PC-9 (cell line): Measurements from ENCODE around the gene SLC16A2.

ENCODE experiments used
- EZH2 ChIP-seq: fragments of 200-600 bp; sonication (generic); IDR thresholded peaks from 2 replicates; pipeline ENCODE4 v1.8.0; 2017; ENCODE audit warnings: antibody characterized with exemption, low read depth
- TF ChIP-seq, protein P1 (sequence below): fragments of 200-600 bp; sonication (generic); conservative IDR thresholded peaks from 2 replicates; pipeline ENCODE4 v1.6.1; 2017; ENCODE audit warnings: mixed run types, antibody characterized with exemption, mild to moderate bottlenecking, moderate library complexity

DNA sequence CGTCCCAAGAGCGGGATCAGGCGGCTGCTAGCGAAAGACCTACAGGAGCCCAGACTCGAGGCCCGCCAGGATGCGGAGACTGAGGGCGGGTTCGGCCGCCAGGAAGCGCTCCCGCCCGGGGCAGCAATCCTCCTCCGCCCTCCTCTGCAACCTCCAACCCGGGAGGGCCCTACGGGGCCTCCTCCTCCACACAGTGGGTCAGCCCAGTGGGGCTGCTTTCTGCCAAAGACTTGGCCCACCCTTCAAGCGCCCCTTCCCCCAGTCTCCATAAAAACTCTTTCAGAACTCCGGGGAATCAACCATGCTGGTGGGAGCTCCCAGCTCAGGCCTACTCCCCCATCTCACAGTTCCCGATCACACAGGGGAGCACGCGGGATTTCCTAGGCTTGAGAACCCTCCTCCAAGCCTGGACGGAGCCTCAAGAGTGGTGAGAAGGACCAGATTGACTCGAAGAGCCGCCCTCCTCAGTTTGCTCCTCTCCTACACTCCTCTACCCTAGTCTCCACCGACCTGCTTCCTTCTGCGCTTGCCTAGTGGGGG, 115.6 kb downstream of the SLC16A2 start:
- TF ChIP-seq, protein P1, sequence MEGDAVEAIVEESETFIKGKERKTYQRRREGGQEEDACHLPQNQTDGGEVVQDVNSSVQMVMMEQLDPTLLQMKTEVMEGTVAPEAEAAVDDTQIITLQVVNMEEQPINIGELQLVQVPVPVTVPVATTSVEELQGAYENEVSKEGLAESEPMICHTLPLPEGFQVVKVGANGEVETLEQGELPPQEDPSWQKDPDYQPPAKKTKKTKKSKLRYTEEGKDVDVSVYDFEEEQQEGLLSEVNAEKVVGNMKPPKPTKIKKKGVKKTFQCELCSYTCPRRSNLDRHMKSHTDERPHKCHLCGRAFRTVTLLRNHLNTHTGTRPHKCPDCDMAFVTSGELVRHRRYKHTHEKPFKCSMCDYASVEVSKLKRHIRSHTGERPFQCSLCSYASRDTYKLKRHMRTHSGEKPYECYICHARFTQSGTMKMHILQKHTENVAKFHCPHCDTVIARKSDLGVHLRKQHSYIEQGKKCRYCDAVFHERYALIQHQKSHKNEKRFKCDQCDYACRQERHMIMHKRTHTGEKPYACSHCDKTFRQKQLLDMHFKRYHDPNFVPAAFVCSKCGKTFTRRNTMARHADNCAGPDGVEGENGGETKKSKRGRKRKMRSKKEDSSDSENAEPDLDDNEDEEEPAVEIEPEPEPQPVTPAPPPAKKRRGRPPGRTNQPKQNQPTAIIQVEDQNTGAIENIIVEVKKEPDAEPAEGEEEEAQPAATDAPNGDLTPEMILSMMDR: no peak
- TF ChIP-seq EZH2: no peak
